Effector memory CD4-positive, alpha-beta T cell (primary cell): ENCODE data around the gene MPZ.
"Not testable (repeated sequence)": the region's sequence is repeated elsewhere in the genome, so short reads cannot be mapped to it uniquely, and the experiment has no call there.

Source experiments
- DNase-seq, 3 donors: peaks; one replicate each; pipeline ENCODE4 v3.0.0-alpha.2; 2020
- H3K27ac ChIP-seq: 2 replicates; pipeline ENCODE4 v1.7.0; 2013; ENCODE audit warnings: mild to moderate bottlenecking, low read length, moderate library complexity; ENCODE audit not compliant: insufficient read depth, poor library complexity, severe bottlenecking
- H3K27me3 ChIP-seq: replicated peaks from 2 replicates; pipeline ENCODE4 v1.7.0; 2013; ENCODE audit warnings: mild to moderate bottlenecking, low read length; ENCODE audit not compliant: insufficient read depth, control insufficient read depth, poor library complexity, severe bottlenecking
- H3K36me3 ChIP-seq: 2 replicates; pipeline ENCODE4 v1.7.0; 2013; ENCODE audit warnings: mild to moderate bottlenecking, low read length, moderate library complexity; ENCODE audit not compliant: control insufficient read depth, insufficient read depth
- H3K4me1 ChIP-seq: 2 replicates; pipeline ENCODE4 v1.7.0; 2013; ENCODE audit warnings: low read length, mild to moderate bottlenecking; ENCODE audit not compliant: control insufficient read depth, insufficient read depth, poor library complexity, severe bottlenecking
- H3K4me3 ChIP-seq: 2 replicates; pipeline ENCODE4 v1.7.0; 2013; ENCODE audit warnings: low read length, low read depth, mild to moderate bottlenecking; ENCODE audit not compliant: insufficient read depth, poor library complexity, severe bottlenecking
- H3K9me3 ChIP-seq: 2 replicates; pipeline ENCODE4 v1.7.0; 2013; ENCODE audit warnings: mild to moderate bottlenecking, low read length, moderate library complexity; ENCODE audit not compliant: control insufficient read depth

The MPZ gene

DNA sequence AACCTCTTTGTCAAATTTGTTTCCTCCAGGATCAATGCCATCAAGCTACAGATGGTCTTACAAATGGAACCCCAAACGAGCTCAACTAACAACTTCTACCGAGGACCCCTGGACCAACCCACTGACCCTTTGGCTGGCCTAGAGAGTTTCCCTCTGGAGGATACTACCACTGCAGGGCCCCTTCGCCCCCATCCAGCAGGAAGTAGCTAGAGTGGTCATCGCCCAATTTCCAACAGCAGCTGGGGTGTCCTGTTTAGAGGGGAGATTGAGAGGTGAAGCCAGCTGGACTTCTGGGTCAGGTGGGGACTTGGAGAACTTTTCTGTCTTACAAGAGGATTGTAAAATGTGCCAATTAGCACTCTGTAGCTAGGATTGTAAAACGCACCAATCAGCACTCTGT lies 52.7 kb downstream of the MPZ start:
- peaks cover 18% of the 10 kb centered on the region for H3K27me3 ChIP-seq
- H3K4me3 ChIP-seq, DNase-seq, H3K4me1 ChIP-seq, H3K9me3 ChIP-seq, H3K27ac ChIP-seq, H3K36me3 ChIP-seq: not testable (repeated sequence)

- not testable (repeated sequence) for H3K9me3 ChIP-seq, DNase-seq, H3K36me3 ChIP-seq, H3K27ac ChIP-seq, H3K4me3 ChIP-seq, H3K4me1 ChIP-seq
- peaks cover 18% of the 10 kb centered on the region for H3K27me3 ChIP-seq
These were observed 53.7 kb downstream of the MPZ start for GRCh38 chr1:161255955-161256520.

DNA sequence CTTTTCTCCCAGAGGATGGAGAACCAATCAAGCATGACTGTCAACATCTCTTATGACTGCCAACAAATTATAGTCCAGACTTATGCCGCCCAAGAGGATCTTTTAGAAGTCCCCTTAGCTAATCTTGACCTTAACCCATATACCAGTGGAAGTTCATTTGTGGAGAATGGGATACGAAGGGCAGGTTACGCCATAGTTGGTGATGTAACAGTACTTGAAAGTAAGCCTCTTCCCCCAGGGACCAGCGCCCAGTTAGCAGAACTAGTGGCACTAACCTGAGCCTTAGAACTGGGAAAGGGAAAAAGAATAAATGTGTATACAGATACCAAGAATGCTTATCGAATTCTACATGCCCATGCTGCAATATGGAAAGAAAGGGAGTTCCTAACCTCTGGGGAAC lies 54.5 kb downstream of the MPZ start:
- H3K27ac ChIP-seq, H3K4me1 ChIP-seq, H3K9me3 ChIP-seq, DNase-seq, H3K4me3 ChIP-seq, H3K36me3 ChIP-seq: not testable (repeated sequence)
- peaks cover 16% of the 10 kb centered on the region for H3K27me3 ChIP-seq
